ENCODE data around the gene PRMT3. TPM values are rescaled to one million over a fixed set of nuclear protein-coding genes. Genes with fewer than 3 reads are reported as not detected.
A peak's percentile ranks its signal among the peaks of the same experiment; 100 is the strongest.
"Not testable (repeated sequence)": the region's sequence is repeated elsewhere in the genome, so short reads cannot be mapped to it uniquely, and the experiment has no call there.

Gene PRMT3
- total RNA-seq, 1 experiment from 2014 or later: 31.4 TPM

GRCh38 chr11:20376162-20376730 lies 11.3 kb upstream of the PRMT3 start (continued):
- no peak for TF ChIP-seq FOXP4 (CRISPR knock-in tag; IDR thresholded peaks at IDR 0.05)
- no peak for TF ChIP-seq GABPB1 (CRISPR knock-in tag; IDR thresholded peaks at IDR 0.05)
- TF ChIP-seq ZMAT4 (CRISPR knock-in tag; IDR thresholded peaks at IDR 0.05): no peak
- TF ChIP-seq ZNF532 (CRISPR knock-in tag; IDR thresholded peaks at IDR 0.05; ENCODE audit: borderline replicate concordance): no peak
- TF ChIP-seq AFF4 (CRISPR knock-in tag; IDR thresholded peaks at IDR 0.05; ENCODE audit: borderline replicate concordance): no peak

GRCh38 chr11:20385996-20386395 lies 1.5 kb upstream of the PRMT3 start:
- ATAC-seq; POLR2A ChIA-PET; H3K9me3 Mint-ChIP-seq; H3K4me1 Mint-ChIP-seq; H3K27me3 Mint-ChIP-seq (ENCODE audit: low read depth); H3K27ac Mint-ChIP-seq; DNase-seq (ENCODE audit: low spot score); H3K36me3 Mint-ChIP-seq: not testable (repeated sequence)
- H3K4me3 Mint-ChIP-seq: peak overlapping the region; percentile 97
- CTCF ChIA-PET: interaction anchor here (1.1 to 1.4 kb wide), 2 partner anchors 22 to 224 kb away, joined by 4 to 9 read pairs; partner anchors contain the start of gene HTATIP2

GRCh38 chr11:20388096-20389055 lies 860 bp downstream of the PRMT3 start:
- Mint-ChIP-seq H3K9me3 (no peaks in the 10 kb centered on the region), H3K4me3 (peak overlapping the region; percentile 97), H3K27me3 (ENCODE audit: low read depth) (no peaks in the 10 kb centered on the region), H3K36me3 (peaks cover 19% of the 10 kb centered on the region), H3K27ac (peak overlapping the region; percentile 97), H3K4me1 (peaks cover 10% of the 10 kb centered on the region)
- ATAC-seq (no peak; the same call in 1 of the 2 replicates), DNase-seq (ENCODE audit: low spot score) (no peak)
- ChIA-PET POLR2A (no interaction called here), CTCF (interaction anchor here (1.9 to 2.0 kb wide), 2 partner anchors 9 to 222 kb away, joined by 7 to 11 read pairs; no protein-coding TSS in a partner anchor)
- TF ChIP-seq PREB (CRISPR knock-in tag; IDR thresholded peaks at IDR 0.05; ENCODE audit: borderline replicate concordance) (no peak), GTF2I (CRISPR knock-in tag; conservative IDR thresholded peaks at IDR 0.05) (no peak), TEAD1 (CRISPR knock-in tag; IDR thresholded peaks at IDR 0.05) (no peak), ATF1 (CRISPR knock-in tag; IDR thresholded peaks at IDR 0.05) (no peak), ZNF423 (CRISPR knock-in tag; IDR thresholded peaks at IDR 0.05) (0 out of 2 replicates have a peak, but pooled peaks have one; percentile 10), ERG (CRISPR knock-in tag; IDR thresholded peaks at IDR 0.05) (no peak), RORB (CRISPR knock-in tag; IDR thresholded peaks at IDR 0.05) (no peak)

Data from WTC11 (cell line).